NCI-H345 (cell line): ENCODE measurements around the gene TTLL7.

Experiments
- DNase-seq: peaks from one replicate; lab custom pipeline; 2025; lab: John Stamatoyannopoulos, UW

The TTLL7 gene

GRCh38 chr1:83864991-83865390 is 133.9 kb downstream of the TTLL7 start:
- no peak for DNase-seq

- peak; percentile 37 for DNase-seq
Measured at GRCh38 chr1:83860490-83861221, 138.3 kb downstream of the TTLL7 start.

- DNase-seq, result no peak
Measured at GRCh38 chr1:83857716-83858115, 141.2 kb downstream of the TTLL7 start.

GRCh38 chr1:83857103-83857502 is 141.8 kb downstream of the TTLL7 start:
- DNase-seq, result peak; percentile 28

GRCh38 chr1:83856381-83856780 is 142.6 kb downstream of the TTLL7 start:
- no peak for DNase-seq

GRCh38 chr1:83854456-83854855 is 144.5 kb downstream of the TTLL7 start:
- no peak for DNase-seq

GRCh38 chr1:83850834-83851233 is 148.1 kb downstream of the TTLL7 start:
- DNase-seq, result no peak

GRCh38 chr1:83849191-83850061 is 149.5 kb downstream of the TTLL7 start:
- DNase-seq, result peak; percentile 32

GRCh38 chr1:83846138-83846537 is 152.8 kb downstream of the TTLL7 start:
- DNase-seq, result no peak

- DNase-seq, result no peak
Measured at GRCh38 chr1:83845437-83846071, 153.4 kb downstream of the TTLL7 start.

- DNase-seq, result no peak
Measured at GRCh38 chr1:83844546-83844945, 154.4 kb downstream of the TTLL7 start.

- no peak for DNase-seq
Measured at GRCh38 chr1:83839566-83840173, 159.3 kb downstream of the TTLL7 start.

GRCh38 chr1:83838573-83838972 is 160.4 kb downstream of the TTLL7 start:
- DNase-seq, result no peak

GRCh38 chr1:83836543-83836942 is 162.4 kb downstream of the TTLL7 start:
- no peak for DNase-seq

- DNase-seq, result no peak
Measured at GRCh38 chr1:83834621-83835264, 164.2 kb downstream of the TTLL7 start.

GRCh38 chr1:83832194-83832593 is 166.7 kb downstream of the TTLL7 start:
- no peak for DNase-seq

GRCh38 chr1:83829106-83829505 is 169.8 kb downstream of the TTLL7 start:
- no peak for DNase-seq

GRCh38 chr1:83828456-83828855 is 170.5 kb downstream of the TTLL7 start:
- no peak for DNase-seq

GRCh38 chr1:83827741-83828140 is 171.2 kb downstream of the TTLL7 start:
- DNase-seq, result no peak

GRCh38 chr1:83822208-83822607 is 176.7 kb downstream of the TTLL7 start:
- DNase-seq, result no peak

- DNase-seq, result no peak
Measured at GRCh38 chr1:83819436-83819835, 179.5 kb downstream of the TTLL7 start.

GRCh38 chr1:83818916-83819315 is 180.0 kb downstream of the TTLL7 start:
- DNase-seq, result no peak
